GM18502 (cell line): ENCODE measurements around the gene ABR.
"Not testable (repeated sequence)": the region's sequence is repeated elsewhere in the genome, so short reads cannot be mapped to it uniquely, and the experiment has no call there.

Source experiments
- ATAC-seq: cut with Tn5 transposase; IDR thresholded peaks from one replicate; pipeline ENCODE4 v1.9.1; 2021; ENCODE audit warnings: mild to moderate bottlenecking; ENCODE audit not compliant: unreplicated experiment, poor library complexity

The ABR gene

GRCh38 chr17:1154704-1155103 is 25.1 kb downstream of the ABR start:
- ATAC-seq = no peak

GRCh38 chr17:1153795-1154546 is 25.8 kb downstream of the ABR start:
- no peak for ATAC-seq

- not testable (repeated sequence) for ATAC-seq
These were observed 27.2 kb downstream of the ABR start for GRCh38 chr17:1152582-1152981.

- no peak for ATAC-seq
These were observed 28.7 kb downstream of the ABR start for GRCh38 chr17:1150863-1151600.

GRCh38 chr17:1149869-1150268 is 29.9 kb downstream of the ABR start:
- ATAC-seq = no peak

- ATAC-seq = no peak
These were observed 32.1 kb downstream of the ABR start for GRCh38 chr17:1147664-1148063.

- no peak for ATAC-seq
These were observed 33.1 kb downstream of the ABR start for GRCh38 chr17:1146561-1147265.

GRCh38 chr17:1145311-1145986 is 34.3 kb downstream of the ABR start:
- no peak for ATAC-seq

- no peak for ATAC-seq
These were observed 35.6 kb downstream of the ABR start for GRCh38 chr17:1144162-1144561.

GRCh38 chr17:1143573-1143972 is 36.2 kb downstream of the ABR start:
- no peak for ATAC-seq

GRCh38 chr17:1142561-1142971 is 37.2 kb downstream of the ABR start:
- no peak for ATAC-seq

GRCh38 chr17:1137465-1137894 is 42.3 kb downstream of the ABR start:
- no peak for ATAC-seq

GRCh38 chr17:1136748-1137147 is 43.0 kb downstream of the ABR start:
- ATAC-seq = no peak

GRCh38 chr17:1134634-1135324 is 45.0 kb downstream of the ABR start:
- no peak for ATAC-seq

- ATAC-seq = no peak
These were observed 49.6 kb downstream of the ABR start for GRCh38 chr17:1130191-1130590.

- not testable (repeated sequence) for ATAC-seq
These were observed 51.3 kb downstream of the ABR start for GRCh38 chr17:1128463-1128862.

- no peak for ATAC-seq
These were observed 52.8 kb downstream of the ABR start for GRCh38 chr17:1126801-1127550.

- no peak for ATAC-seq
These were observed 53.5 kb downstream of the ABR start for GRCh38 chr17:1126250-1126797.

GRCh38 chr17:1125788-1126145 is 54.0 kb downstream of the ABR start:
- no peak for ATAC-seq
